B cell (primary cell): Measurements from ENCODE around the gene CROT. TPM values are rescaled to one million over a fixed set of nuclear protein-coding genes. Genes with fewer than 3 reads are reported as not detected.

Experiments used
- ATAC-seq: fragments of 200-7000 bp; cut with Tn5 transposase; one replicate; pipeline ENCODE4 v1.10.0; 2021; ENCODE audit warnings: low read depth, mild to moderate bottlenecking, moderate number of reproducible peaks, moderate library complexity
- CTCF ChIA-PET: fragments of 350-600 bp; sonication (Branson Sonifier 250); formaldehyde crosslinking; loops from one replicate; lab custom pipeline; 2021; ENCODE audit warnings: antibody characterized with exemption, inconsistent platforms; lab: Charles Lee
- POLR2A ChIA-PET: fragments of 350-600 bp; sonication (Branson Sonifier 250); formaldehyde crosslinking; loops from one replicate; lab custom pipeline; 2021; ENCODE audit warnings: antibody characterized with exemption; lab: Charles Lee
- DNase-seq: peaks from one replicate; pipeline ENCODE4 v3.0.0; 2013
- H2AFZ ChIP-seq: 2 replicates; pipeline ENCODE4 v1.6.1; 2012; ENCODE audit warnings: mild to moderate bottlenecking, low read depth, low read length; ENCODE audit not compliant: insufficient read depth, poor library complexity, severe bottlenecking
- H3K27ac ChIP-seq, 2 donors: 1 replicate in 1 of 2; 2 replicates in 1 of 2; pipeline ENCODE4 v1.5.1; 2012 to 2013; ENCODE audit warnings: low read length in 2 of 2, mild to moderate bottlenecking in 2 of 2, moderate library complexity in 1 of 2
- H3K27me3 ChIP-seq, 4 experiments: fragments of 200-600 bp in 1 of 4; sonication (generic) in 1 of 4; replicated peaks in 1 of 4; 1 replicate in 2 of 4; 2 replicates in 2 of 4; pipeline versions ENCODE4 v1.6.1 to v1.7.0; 2013 to 2016; ENCODE audit warnings: low read length in 3 of 4, mild to moderate bottlenecking in 2 of 4, mixed read lengths in 1 of 4, moderate library complexity in 1 of 4; ENCODE audit not compliant: insufficient read depth in 4 of 4, control insufficient read depth in 3 of 4; ENCODE audit errors: control extremely low read depth in 1 of 4
- H3K36me3 ChIP-seq, 2 experiments: replicated peaks in 1 of 2; 1 replicate in 1 of 2; 2 replicates in 1 of 2; pipeline versions ENCODE4 v1.6.1 to v1.7.1; 2013; ENCODE audit warnings: low read length in 1 of 2; ENCODE audit not compliant: insufficient read depth in 2 of 2, control insufficient read depth in 1 of 2; ENCODE audit errors: control extremely low read depth in 1 of 2, extremely low read depth in 1 of 2
- H3K4me1 ChIP-seq, 2 donors: fragments of 200-600 bp in 1 of 2; sonication (generic) in 1 of 2; 1 replicate in 1 of 2; 2 replicates in 1 of 2; pipeline versions ENCODE4 v1.5.1 to v1.6.1; 2013 to 2017; ENCODE audit warnings: low read length in 2 of 2; ENCODE audit not compliant: control insufficient read depth in 2 of 2, insufficient read depth in 2 of 2
- H3K4me2 ChIP-seq: replicated peaks from 2 replicates; pipeline ENCODE3; 2012; ENCODE audit warnings: mild to moderate bottlenecking, low read depth, low read length; ENCODE audit not compliant: poor library complexity, severe bottlenecking
- H3K4me3 ChIP-seq, 5 experiments: fragments of 200-600 bp in 1 of 5; sonication (generic) in 1 of 5; 1 replicate in 3 of 5; 2 replicates in 2 of 5; pipeline versions ENCODE4 v1.5.1 to v1.7.0; 2011 to 2016; ENCODE audit warnings: low read length in 4 of 5, mild to moderate bottlenecking in 4 of 5, low read depth in 2 of 5, control low read depth in 1 of 5, moderate library complexity in 1 of 5; ENCODE audit not compliant: insufficient read depth in 1 of 5; ENCODE audit errors: control extremely low read depth in 1 of 5, extremely low read depth in 1 of 5
- H3K79me2 ChIP-seq: fragments of 200-600 bp; sonication (generic); one replicate; pipeline ENCODE4 v1.6.0; 2016; ENCODE audit warnings: low read length; ENCODE audit not compliant: control insufficient read depth, insufficient read depth
- H3K9ac ChIP-seq: fragments of 200-600 bp; sonication (generic); 2 replicates; pipeline ENCODE4 v1.6.1; 2017; ENCODE audit warnings: mild to moderate bottlenecking, low read length, moderate library complexity
- H3K9me3 ChIP-seq, 3 donors: one replicate each; pipeline versions ENCODE4 v1.6.1 to v1.7.1; 2013; ENCODE audit warnings: low read length in 2 of 3; ENCODE audit not compliant: control insufficient read depth in 2 of 3, insufficient read depth in 1 of 3; ENCODE audit errors: control extremely low read depth in 1 of 3
- H4K20me1 ChIP-seq: 2 replicates; pipeline ENCODE4 v1.6.0; 2012; ENCODE audit warnings: mild to moderate bottlenecking, low read length; ENCODE audit not compliant: insufficient read depth, control insufficient read depth, poor library complexity, severe bottlenecking
- H3K27ac Mint-ChIP-seq: one replicate; pipeline ENCODE4 v1.8.0; 2021; ENCODE audit warnings: mixed read lengths
- H3K27me3 Mint-ChIP-seq: one replicate; pipeline ENCODE4 v1.8.0; 2021; ENCODE audit warnings: mixed read lengths
- H3K4me1 Mint-ChIP-seq: one replicate; pipeline ENCODE4 v1.8.0; 2021; ENCODE audit warnings: mixed read lengths
- H3K4me3 Mint-ChIP-seq: one replicate; pipeline ENCODE4 v1.8.0; 2021; ENCODE audit warnings: mixed read lengths
- H3K9me3 Mint-ChIP-seq: one replicate; pipeline ENCODE4 v1.8.0; 2022; ENCODE audit warnings: mixed read lengths; ENCODE audit not compliant: insufficient read depth
- CTCF ChIP-seq: fragments of 200-600 bp; IDR thresholded peaks from one replicate; pipeline ENCODE4 v1.8.0; 2022; ENCODE audit warnings: antibody characterized with exemption, mild to moderate bottlenecking
- EZH2 ChIP-seq: IDR thresholded peaks from 2 replicates; pipeline ENCODE4 v1.6.1; 2012; ENCODE audit warnings: borderline replicate concordance, low read depth, mild to moderate bottlenecking, moderate library complexity, low read length; ENCODE audit not compliant: insufficient read depth, poor library complexity, severe bottlenecking
- WGBS: methylation state at CpG from one replicate; pipeline ENCODE4 v1.1.5; 2013; ENCODE audit warnings: missing lambda C conversion rate; ENCODE audit not compliant: insufficient coverage; 5-methylcytosine and 5-hydroxymethylcytosine counted together
- intact Hi-C: fragments of 100-400 bp; cut with micrococcal nuclease; formaldehyde crosslinking; loops from one replicate; pipeline ENCODE4 v1.10.0; 2022
- polyA plus RNA-seq: library from polyadenylated mRNA; depleted of rRNA; stranded (reverse); fragments of >200 nt; gene quantifications from 2 replicates; pipeline ENCODE4 v1.2.3, GENCODE V29; 2012
- total RNA-seq, 2 donors: library from RNA; stranded (reverse); fragments of 120-200 nt in 1 of 2; gene quantifications; 1 replicate in 1 of 2; 2 replicates in 1 of 2; pipeline versions ENCODE4 v1.2.3 to v1.2.4, GENCODE V29; 2013 to 2022

The CROT gene
- total and polyA plus RNA-seq, 2 donors (not counting 1 experiment from before 2014, with no cell fraction given) = 2.7 to 13.3 TPM

DNA sequence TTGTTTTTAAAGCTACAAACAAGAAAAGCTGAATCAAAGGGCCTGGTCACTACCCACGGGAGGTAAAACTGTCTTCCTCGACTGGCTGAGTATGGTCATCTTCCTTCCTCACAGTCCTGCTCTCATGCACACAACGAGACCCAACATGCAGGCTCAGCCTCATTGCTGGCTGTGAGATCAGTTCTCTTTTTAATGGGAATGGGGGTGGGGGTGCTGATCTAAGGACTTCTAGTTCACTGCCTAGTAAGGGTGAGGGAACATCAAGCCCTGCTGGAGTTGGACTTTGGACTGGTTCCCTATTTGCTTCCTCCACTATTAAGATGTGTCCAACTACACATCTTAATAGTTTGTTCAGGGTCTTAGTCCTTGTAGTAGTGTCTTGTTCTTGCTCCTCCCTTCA is 81.8 kb downstream of the CROT start:
- Mint-ChIP-seq H3K4me3 (no peak overlapping the region), H3K9me3 (no peaks in the 10 kb centered on the region), H3K4me1 (peaks cover 19% of the 10 kb centered on the region), H3K27me3 (no peaks in the 10 kb centered on the region), H3K27ac (no peak overlapping the region)
- H3K4me2 ChIP-seq = no peak overlapping the region
- H3K9ac ChIP-seq = no peak overlapping the region
- POLR2A ChIA-PET = no interaction called here
- H3K27ac ChIP-seq = no peak overlapping the region
- H3K27me3 ChIP-seq = no peaks in the 10 kb centered on the region
- H3K9me3 ChIP-seq = no peaks in the 10 kb centered on the region
- DNase-seq = no peak
- no peaks in the 10 kb centered on the region for H4K20me1 ChIP-seq
- TF ChIP-seq EZH2 (no peak), CTCF (no peak)
- intact Hi-C loops = no loop called here
- no peak overlapping the region for H2AFZ ChIP-seq
- peaks cover 0 to 75% of the 10 kb centered on the region in 2 experiments for H3K36me3 ChIP-seq
- H3K4me1 ChIP-seq = peaks cover 0 to 2% of the 10 kb centered on the region in 2 donors
- H3K79me2 ChIP-seq = no peaks in the 10 kb centered on the region
- H3K4me3 ChIP-seq = no peak overlapping the region
- 80% methylated on average over 1 of the region's 3 CpGs for WGBS
- CTCF ChIA-PET = interaction anchor here (0.8 to 1.8 kb wide), 2 partner anchors 11 to 268 kb away, joined by 3 to 7 read pairs; no protein-coding TSS in a partner anchor
- no peak for ATAC-seq

DNA sequence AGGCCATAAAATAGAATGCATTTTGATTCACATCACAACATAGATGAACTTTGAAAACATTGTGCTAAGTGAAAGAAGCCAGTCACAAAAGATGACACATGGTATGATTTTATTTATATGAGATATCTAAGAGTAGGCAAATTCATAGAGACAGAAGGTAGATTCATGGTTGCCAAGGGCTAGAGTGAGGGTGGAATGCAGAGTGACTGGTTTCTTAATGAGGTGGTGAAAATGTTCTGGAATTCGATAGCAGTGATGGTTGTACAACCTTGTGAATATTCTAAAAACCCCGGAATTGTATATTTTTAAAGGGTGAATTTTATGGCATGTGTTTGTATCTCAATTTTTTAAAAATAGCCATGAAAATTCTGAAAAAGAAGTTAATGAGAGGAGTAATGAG is 87.1 kb downstream of the CROT start:
- H3K27me3 Mint-ChIP-seq = no peaks in the 10 kb centered on the region
- Histone ChIP-seq H3K27me3 (no peaks in the 10 kb centered on the region), H2AFZ (no peak overlapping the region), H3K79me2 (no peaks in the 10 kb centered on the region), H4K20me1 (no peaks in the 10 kb centered on the region), H3K4me1 (no peaks in the 10 kb centered on the region), H3K4me2 (no peak overlapping the region), H3K9me3 (no peaks in the 10 kb centered on the region), H3K4me3 (no peak overlapping the region), H3K9ac (no peak overlapping the region), H3K36me3 (peaks cover 0 to 66% of the 10 kb centered on the region in 2 experiments), H3K27ac (no peak overlapping the region)
- POLR2A ChIA-PET = no interaction called here
- CTCF ChIA-PET = interaction anchor here (1.4 kb wide), 1 partner anchor 16 kb away, joined by 3 read pairs; no protein-coding TSS in a partner anchor
- no peaks in the 10 kb centered on the region for H3K9me3 Mint-ChIP-seq
- no peak overlapping the region for H3K27ac Mint-ChIP-seq
- WGBS = no CpG with 5 or more reads among the region's 2 CpGs
- intact Hi-C loops = no loop called here
- peaks cover 6% of the 10 kb centered on the region for H3K4me1 Mint-ChIP-seq
- TF ChIP-seq EZH2 (no peak), CTCF (no peak)
- no peak overlapping the region for H3K4me3 Mint-ChIP-seq
- ATAC-seq = no peak
- DNase-seq = no peak
